Measurements from ENCODE around the gene MAPK6.
"Not testable (repeated sequence)": the region's sequence is repeated elsewhere in the genome, so short reads cannot be mapped to it uniquely, and the experiment has no call there.

MAPK6 gene

DNA sequence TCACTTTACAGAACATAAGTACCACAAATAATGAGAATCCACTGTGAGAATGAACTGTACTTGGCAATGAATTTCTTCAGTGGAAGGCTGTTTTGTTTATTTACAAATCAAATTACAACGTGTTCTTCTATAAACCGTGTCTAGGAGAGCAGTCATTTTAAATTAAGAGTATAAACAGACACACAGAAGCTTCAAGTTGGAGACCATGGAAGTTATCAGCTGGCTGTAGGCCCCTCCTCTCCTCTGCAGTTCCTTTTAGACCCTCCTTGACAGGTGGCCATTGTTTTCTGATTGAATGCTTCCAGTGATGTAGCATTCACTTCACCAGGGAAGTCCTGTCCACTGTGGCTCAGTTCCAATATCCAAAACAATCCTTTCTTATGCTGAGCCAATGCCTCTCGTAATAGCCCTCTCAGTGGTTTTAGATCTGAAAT lies 7.3 kb upstream of the MAPK6 start:
- DNase-seq: peak; percentile 14

DNA sequence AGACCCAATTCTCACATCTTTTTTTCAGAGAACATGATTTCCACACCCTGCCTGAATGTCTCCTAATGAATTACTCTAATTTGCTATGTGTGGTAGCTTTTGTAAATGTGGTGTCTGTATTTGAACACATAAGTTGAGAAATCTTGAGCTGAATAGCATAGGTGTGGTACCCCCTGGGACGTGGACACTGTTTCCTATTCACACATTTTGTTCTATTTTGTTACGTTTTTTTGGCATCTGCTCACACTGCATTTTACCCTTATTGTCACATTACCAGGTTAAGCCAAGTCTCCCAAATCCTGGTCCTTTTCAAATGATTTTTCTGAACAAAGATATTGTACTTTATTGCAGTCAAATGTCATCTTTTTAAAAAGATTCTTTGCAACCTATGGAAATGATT lies 6.8 kb upstream of the MAPK6 start:
- DNase-seq: no peak

DNA sequence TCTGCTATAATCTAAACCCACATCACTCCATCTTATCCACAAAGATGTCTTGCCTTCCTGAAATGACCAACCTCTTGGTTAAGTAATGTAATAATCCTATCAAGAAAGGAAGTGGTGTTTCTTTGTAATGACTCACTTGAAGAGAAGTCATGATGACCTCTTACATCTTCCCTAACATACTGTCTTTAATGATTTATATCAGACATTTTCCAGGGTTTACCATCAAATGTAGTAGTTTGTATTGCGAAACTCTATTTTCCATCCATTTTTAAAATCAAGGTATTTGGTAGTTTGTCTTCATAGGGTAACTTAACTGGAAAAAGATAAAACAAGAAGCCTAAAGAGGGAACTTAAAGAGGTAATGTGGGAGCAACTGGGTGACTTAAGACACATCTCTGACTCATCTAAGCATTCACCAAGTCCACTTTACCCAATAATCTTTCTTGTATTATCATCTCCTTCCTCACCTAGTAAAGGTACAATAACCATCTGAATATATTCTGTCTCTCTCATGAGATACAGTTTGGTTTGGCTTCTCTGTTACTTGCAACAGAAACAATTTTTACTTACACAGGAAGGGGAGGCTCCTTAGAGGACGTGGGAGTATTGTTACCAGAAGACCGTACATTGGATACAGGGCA lies 5.7 kb upstream of the MAPK6 start:
- no peak for DNase-seq

DNA sequence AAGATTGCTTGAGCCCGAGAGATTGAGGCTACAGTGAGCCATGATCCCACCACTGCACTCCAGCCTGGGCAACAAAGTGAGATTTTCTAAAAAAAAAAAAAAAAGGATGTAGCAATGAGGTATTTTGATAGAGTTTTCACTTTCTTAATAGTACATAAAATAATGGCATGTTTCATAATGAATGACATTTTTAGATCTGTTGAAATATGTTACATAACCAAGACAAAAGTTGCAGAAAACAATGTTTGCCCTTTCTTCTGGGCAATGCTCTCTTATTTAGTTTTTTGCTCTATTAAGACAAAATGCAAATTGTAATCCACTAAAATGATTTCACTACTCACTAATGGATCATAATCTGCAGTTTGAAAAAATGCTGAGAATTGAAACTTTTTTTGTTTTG lies 4.4 kb upstream of the MAPK6 start:
- no peak for DNase-seq

- no peak for DNase-seq
Observed at GRCh38 chr15:52016316-52016715, 2.7 kb upstream of the MAPK6 start.

- DNase-seq: peak; percentile 35
Observed at GRCh38 chr15:52018244-52018643, 775 bp upstream of the MAPK6 start.

GRCh38 chr15:52019394-52020220 lies 588 bp downstream of the MAPK6 start:
- peak; percentile 89 for DNase-seq

DNA sequence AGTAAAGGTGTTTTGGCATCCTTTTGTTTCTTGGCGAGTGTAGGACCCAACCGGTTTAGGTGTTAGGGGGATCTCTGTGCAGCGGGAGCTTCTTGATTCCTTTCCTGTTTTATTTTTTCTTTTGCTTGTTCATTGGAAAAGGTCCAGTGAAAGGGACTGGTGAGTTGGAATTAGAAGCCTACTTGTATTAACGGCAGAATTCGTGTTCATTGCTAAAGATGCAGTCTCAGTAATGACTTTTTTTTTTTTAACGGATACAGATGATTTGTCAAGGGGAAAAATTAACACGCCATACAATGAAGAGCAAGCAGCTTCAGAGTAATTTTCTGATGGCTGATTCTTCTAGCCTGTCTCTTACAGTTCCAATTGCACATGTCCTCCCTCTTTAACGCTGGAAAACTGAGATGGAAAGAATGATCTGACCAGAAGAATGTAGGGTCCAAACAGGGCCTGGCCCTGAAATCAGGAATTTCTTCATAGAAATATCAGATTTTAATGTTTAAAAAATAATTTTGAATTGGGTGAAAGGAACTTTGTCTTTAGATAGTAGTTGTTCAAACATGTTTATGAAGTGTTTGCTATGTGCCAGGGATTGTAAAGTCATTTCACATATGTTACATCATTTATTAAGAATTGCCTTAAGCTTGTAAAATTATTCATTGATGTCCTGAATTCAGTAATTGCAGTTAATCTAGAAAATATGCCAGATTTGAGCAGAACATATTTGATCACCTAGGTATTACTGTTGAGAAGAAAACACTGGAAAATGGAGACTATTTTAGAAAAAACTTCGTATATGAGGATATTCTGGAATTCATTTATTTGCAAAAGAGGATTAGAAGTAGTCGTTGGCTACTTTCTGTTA lies 1.4 kb downstream of the MAPK6 start:
- no peak for DNase-seq

DNA sequence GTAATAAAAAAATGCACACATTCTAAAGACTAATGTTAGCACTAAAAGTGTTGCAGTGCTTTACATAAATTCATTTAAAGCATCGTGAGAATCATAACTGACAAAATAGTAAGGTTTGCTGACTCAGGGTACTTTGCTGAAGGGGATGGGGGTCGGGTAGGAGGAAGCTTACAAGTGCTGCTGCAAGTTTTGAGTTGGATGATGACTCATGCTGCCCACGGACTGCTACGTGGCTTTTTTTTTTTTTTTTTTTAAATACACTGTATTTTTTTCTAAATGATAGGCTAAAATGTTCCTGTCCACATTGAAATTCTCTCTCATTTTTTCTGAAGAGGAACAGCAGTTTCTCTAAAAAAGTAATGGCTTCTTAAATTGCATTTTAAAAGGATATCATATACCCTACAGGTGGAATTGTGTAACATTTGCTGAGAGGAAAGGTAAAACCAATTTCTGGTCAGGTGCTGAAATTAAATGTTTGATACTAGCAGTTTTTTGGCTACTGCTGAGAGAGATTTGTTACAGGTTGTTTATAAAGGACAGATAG lies 2.2 kb downstream of the MAPK6 start:
- peak; percentile 66 for DNase-seq

- no peak for DNase-seq
Observed at GRCh38 chr15:52021892-52022540, 3.0 kb downstream of the MAPK6 start.

GRCh38 chr15:52023169-52023922 lies 4.3 kb downstream of the MAPK6 start:
- no peak for DNase-seq

GRCh38 chr15:52028431-52029093 lies 9.5 kb downstream of the MAPK6 start:
- no peak for DNase-seq

GRCh38 chr15:52030010-52030409 lies 11.0 kb downstream of the MAPK6 start:
- DNase-seq: no peak

DNA sequence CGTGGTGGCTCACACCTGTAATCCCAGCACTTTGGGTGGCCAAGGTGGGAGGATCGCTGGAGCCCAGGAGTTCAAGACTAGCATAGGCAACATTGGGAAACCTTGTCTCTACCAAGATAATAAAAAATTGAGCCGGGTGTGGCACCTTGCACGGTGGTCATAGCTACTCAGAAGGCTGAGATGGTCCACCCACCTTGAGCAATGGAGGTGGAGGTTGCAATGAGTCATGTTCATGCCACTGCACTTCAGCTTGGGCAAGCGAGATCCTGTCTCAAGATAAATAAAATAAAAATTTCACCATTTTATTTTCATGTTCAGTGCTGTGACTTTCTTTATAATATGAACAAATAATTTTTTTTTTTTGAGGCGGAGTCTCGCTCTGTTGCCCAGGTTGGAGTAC lies 12.5 kb downstream of the MAPK6 start:
- DNase-seq: no peak

- DNase-seq: peak; percentile 15
Observed at GRCh38 chr15:52037889-52038505, 19.0 kb downstream of the MAPK6 start.

- DNase-seq: peak; percentile 61
Observed at GRCh38 chr15:52039925-52040781, 21.1 kb downstream of the MAPK6 start.

DNA sequence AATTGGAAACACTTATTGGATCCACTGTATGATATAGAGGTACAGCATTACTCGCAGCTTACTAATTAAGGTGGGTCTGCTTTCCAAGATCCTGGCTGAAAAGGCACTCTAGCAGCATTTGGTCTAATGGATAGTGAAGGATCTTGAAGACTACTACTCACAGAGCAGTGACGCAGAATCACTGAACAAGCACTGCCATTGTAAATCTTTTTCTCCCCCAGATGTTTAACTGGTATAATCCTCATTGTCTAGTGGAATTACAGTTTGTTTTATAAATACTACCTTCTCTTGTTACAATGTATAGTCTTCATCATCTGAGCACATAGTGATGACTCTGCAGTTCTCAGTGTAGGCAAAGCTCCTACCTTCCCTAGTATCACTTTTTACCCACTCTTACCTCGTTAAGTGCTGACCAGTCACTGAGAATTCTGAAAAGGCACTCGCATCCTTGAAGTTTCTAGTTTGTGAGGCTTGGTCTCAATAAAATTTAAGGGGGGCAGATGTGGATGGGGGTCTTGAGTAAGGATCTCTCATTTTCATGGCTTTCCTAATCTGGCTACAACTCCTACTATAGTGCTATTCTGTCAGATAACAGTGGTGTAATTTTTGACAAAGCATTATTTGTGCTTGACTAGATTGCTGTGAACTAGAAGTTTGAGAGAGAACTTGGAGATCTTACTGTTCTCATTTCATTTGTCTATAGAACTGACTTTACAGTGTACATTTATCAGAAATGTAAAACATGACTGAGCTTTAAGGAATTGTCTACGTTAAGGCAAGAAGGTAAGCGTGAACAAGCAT lies 23.2 kb downstream of the MAPK6 start:
- peak; percentile 18 for DNase-seq

DNA sequence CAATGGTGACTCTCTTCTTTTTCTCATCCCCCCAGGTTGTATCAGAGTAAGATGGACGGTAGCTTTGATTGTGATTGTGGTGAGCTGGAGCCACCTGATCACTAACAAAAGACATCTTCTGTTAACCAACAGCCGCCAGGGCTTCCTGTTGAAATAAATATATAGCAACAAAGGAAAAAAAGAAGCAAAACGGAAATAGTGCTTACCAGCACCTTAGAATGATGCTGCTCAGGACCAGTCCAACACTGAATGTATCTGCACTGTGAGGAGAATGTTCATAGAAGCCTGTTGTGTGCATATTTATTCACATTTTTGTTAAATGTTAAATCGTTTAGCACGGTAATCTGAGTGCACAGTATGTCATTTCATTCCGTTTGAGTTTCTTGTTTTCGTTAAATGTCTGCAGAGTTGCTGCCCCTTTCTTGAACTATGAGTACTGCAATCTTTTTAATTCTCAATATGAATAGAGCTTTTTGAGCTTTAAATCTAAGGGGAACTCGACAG lies 26.8 kb downstream of the MAPK6 start:
- not testable (repeated sequence) for DNase-seq

DNA sequence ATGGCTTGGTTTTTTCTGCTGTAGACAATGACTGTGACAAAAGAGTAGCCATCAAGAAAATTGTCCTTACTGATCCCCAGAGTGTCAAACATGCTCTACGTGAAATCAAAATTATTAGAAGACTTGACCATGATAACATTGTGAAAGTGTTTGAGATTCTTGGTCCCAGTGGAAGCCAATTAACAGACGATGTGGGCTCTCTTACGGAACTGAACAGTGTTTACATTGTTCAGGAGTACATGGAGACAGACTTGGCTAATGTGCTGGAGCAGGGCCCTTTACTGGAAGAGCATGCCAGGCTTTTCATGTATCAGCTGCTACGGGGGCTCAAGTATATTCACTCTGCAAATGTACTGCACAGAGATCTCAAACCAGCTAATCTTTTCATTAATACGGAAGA lies 27.5 kb downstream of the MAPK6 start:
- not testable (repeated sequence) for DNase-seq

Measured in eye (tissue), 1 donor.